K562 (cell line): ENCODE measurements around the gene RETREG2. TPM values are rescaled to one million over a fixed set of nuclear protein-coding genes. Genes with fewer than 3 reads are reported as not detected.

Source experiments
- CBFA2T2 ChIP-seq: fragments of 450-650 bp; conservative IDR thresholded peaks from 2 replicates; pipeline ENCODE4 v1.6.1; 2017; ENCODE audit warnings: mild to moderate bottlenecking
- CHD2 ChIP-seq: IDR thresholded peaks from 2 replicates; pipeline ENCODE4 v1.6.1; 2011; ENCODE audit warnings: low read depth, low read length
- KLF6 ChIP-seq: fragments of 250-450 bp; sonication (Bioruptor Pico); IDR thresholded peaks from 2 replicates; pipeline ENCODE4 v1.4.0; 2020; ENCODE audit warnings: mild to moderate bottlenecking, moderate library complexity, borderline replicate concordance
- MNT ChIP-seq, 2 experiments: fragments of 450-650 bp; conservative IDR thresholded peaks; 2 replicates each; pipeline ENCODE4 v1.6.1; 2017; ENCODE audit warnings: mild to moderate bottlenecking in 2 of 2, moderate library complexity in 2 of 2
- NR0B1 ChIP-seq: fragments of 450-650 bp; IDR thresholded peaks from one replicate; pipeline ENCODE4 v1.6.1; 2018; ENCODE audit warnings: mild to moderate bottlenecking, moderate library complexity; ENCODE audit not compliant: partially characterized antibody
- ZBED1 ChIP-seq: IDR thresholded peaks from 2 replicates; pipeline ENCODE4 v1.6.1; 2014
- ZBTB9 ChIP-seq: fragments of 450-650 bp; formaldehyde crosslinking; IDR thresholded peaks from 2 replicates; pipeline ENCODE4 v1.4.0; 2020; ENCODE audit warnings: mild to moderate bottlenecking, moderate library complexity
- ZMIZ1 ChIP-seq, 2 experiments: fragments of 150-350 bp in 1 of 2; IDR thresholded peaks; 2 replicates each; pipeline ENCODE4 v1.6.1; 2012 to 2016; ENCODE audit warnings: low read depth in 2 of 2, low read length in 2 of 2, mild to moderate bottlenecking in 1 of 2, moderate library complexity in 1 of 2
- ZNF644 ChIP-seq: fragments of 200-800 bp; sonication (Bioruptor generic); IDR thresholded peaks from 2 replicates; pipeline ENCODE4 v1.6.1; 2016; ENCODE audit warnings: low read depth, missing genetic modification characterization, missing compliant biosample characterization
- polyA plus RNA-seq, 8 experiments: library from polyadenylated mRNA; depleted of rRNA in 4 of 8; stranded (reverse) in 5 of 8; unstranded in 3 of 8; fragments of >200 nt; fragmentation: Nextera tagmentation in 2 of 8; fragmentation: Illumina TruSeq in 1 of 8; extraction: Ambion mirVana in 2 of 8; extraction: Trizol in 1 of 8; gene quantifications; 2 replicates each; pipeline versions ENCODE4 v1.2.1 to v1.2.3, GENCODE V29; 2011 to 2014; ENCODE audit warnings: inconsistent platforms in 1 of 8, missing spikeins in 1 of 8
- total RNA-seq, 7 experiments: library from RNA; depleted of rRNA in 6 of 7; stranded (reverse); fragments of >200 nt in 6 of 7; fragmentation: Illumina TruSeq in 2 of 7; extraction: Trizol in 2 of 7; gene quantifications; 2 replicates each; pipeline versions ENCODE4 v1.2.1 to v1.2.3, GENCODE V29; 2011 to 2021; ENCODE audit warnings: low replicate concordance in 1 of 7

The RETREG2 gene
- total and polyA plus RNA-seq, 9 of the 15 experiments (the other 6 are each of a cell fraction or from before 2014, with no cell fraction given): 4.9 to 40.1 (median 19.2) TPM

GRCh38 chr2:219213026-219213415 is 34.9 kb downstream of the RETREG2 start (continued):
- TF ChIP-seq ZMIZ1 (IDR thresholded peaks at IDR 0.05; ENCODE audit: low read depth in 2 of 2, low read length in 2 of 2): no peak
- TF ChIP-seq ZBED1: no peak
- TF ChIP-seq CBFA2T2: no peak
- no peak for TF ChIP-seq NR0B1
- no peak for TF ChIP-seq CHD2
- TF ChIP-seq ZBTB9 (CRISPR knock-in tag): no peak
- no peak for TF ChIP-seq KLF6 (CRISPR knock-in tag)
- no peak for TF ChIP-seq ZNF644 (tag)
- TF ChIP-seq MNT (conservative IDR thresholded peaks at IDR 0.05): no peak
